Sigmoid colon (tissue), 7 donors: Measurements from ENCODE around the gene OR6Q1. TPM values are rescaled to one million over a fixed set of nuclear protein-coding genes. Genes with fewer than 3 reads are reported as not detected.

Experiments
- DNase-seq: peaks from one replicate; pipeline ENCODE4 v3.0.0-alpha.2; 2019
- H3K27ac ChIP-seq, 4 donors: fragments of 200-600 bp; sonication (generic); one replicate each; pipeline ENCODE4 v1.5.1; 2016 to 2019; ENCODE audit warnings: mild to moderate bottlenecking in 1 of 4
- H3K27me3 ChIP-seq, 3 donors: fragments of 200-600 bp; sonication (generic); one replicate each; pipeline ENCODE4 v1.5.1; 2019; ENCODE audit warnings: mild to moderate bottlenecking in 1 of 3
- H3K36me3 ChIP-seq, 4 donors: fragments of 200-600 bp; sonication (generic); one replicate each; pipeline ENCODE4 v1.5.1; 2016 to 2019
- H3K4me1 ChIP-seq, 4 donors: fragments of 200-600 bp; sonication (generic); one replicate each; pipeline ENCODE4 v1.5.1; 2017 to 2019
- H3K4me3 ChIP-seq, 4 donors: fragments of 200-600 bp; sonication (generic); one replicate each; pipeline ENCODE4 v1.5.1; 2017 to 2019; ENCODE audit warnings: mild to moderate bottlenecking in 2 of 4, moderate library complexity in 1 of 4
- H3K9me3 ChIP-seq, 4 donors: fragments of 200-600 bp in 3 of 4; sonication (generic) in 3 of 4; one replicate each; pipeline versions ENCODE4 v1.5.1 to v1.6.1; 2013 to 2019
- EP300 ChIP-seq, 4 donors: sonication (generic); formaldehyde crosslinking; IDR thresholded peaks; one replicate each; pipeline ENCODE4 v1.6.1; 2017; ENCODE audit warnings: antibody characterized with exemption in 4 of 4
- POLR2A ChIP-seq, 2 donors: fragments of 450-650 bp; IDR thresholded peaks; one replicate each; pipeline ENCODE4 v1.6.1; 2016; ENCODE audit warnings: antibody characterized with exemption in 2 of 2, mild to moderate bottlenecking in 2 of 2, moderate library complexity in 2 of 2
- POLR2AphosphoS5 ChIP-seq, 4 donors: sonication (generic); formaldehyde crosslinking; IDR thresholded peaks; one replicate each; pipeline ENCODE4 v1.6.1; 2017; ENCODE audit warnings: antibody characterized with exemption in 4 of 4
- WGBS, 2 donors: extraction: QIAGEN DNeasy Blood & Tissue Kit; methylation state at CpG; one replicate each; pipeline ENCODE4 v1.1.7; 2013; 5-methylcytosine and 5-hydroxymethylcytosine counted together
- intact Hi-C: fragments of 100-400 bp; cut with DNase I; formaldehyde crosslinking; loops from one replicate; pipeline ENCODE4 v1.15.1; 2023
- polyA plus RNA-seq, 3 donors: library from polyadenylated mRNA; stranded (reverse); fragments of 200-250 nt; gene quantifications; one replicate each; pipeline ENCODE4 v1.2.3, GENCODE V29; 2013
- total RNA-seq, 4 donors: library from RNA; depleted of rRNA; stranded (reverse); fragments of >200 nt; gene quantifications; one replicate each; pipeline ENCODE4 v1.1.0, GENCODE V29; 2016
- TF ChIP-seq, protein P1 (sequence below), 4 experiments: fragments of 450-650 bp in 3 of 4; fragments of 200-600 bp in 1 of 4; IDR thresholded peaks; one replicate each; pipeline ENCODE4 v1.5.1; 2016 to 2019; ENCODE audit warnings: antibody characterized with exemption in 4 of 4, mild to moderate bottlenecking in 3 of 4, moderate library complexity in 2 of 4
- donor health status: healthy with polysubstance abuse.
- donor health status: Bipolar disorder and iron deficiency.
- donor health status: healthy.

OR6Q1 gene
- total and polyA plus RNA-seq, 7 donors, result not detected

DNA sequence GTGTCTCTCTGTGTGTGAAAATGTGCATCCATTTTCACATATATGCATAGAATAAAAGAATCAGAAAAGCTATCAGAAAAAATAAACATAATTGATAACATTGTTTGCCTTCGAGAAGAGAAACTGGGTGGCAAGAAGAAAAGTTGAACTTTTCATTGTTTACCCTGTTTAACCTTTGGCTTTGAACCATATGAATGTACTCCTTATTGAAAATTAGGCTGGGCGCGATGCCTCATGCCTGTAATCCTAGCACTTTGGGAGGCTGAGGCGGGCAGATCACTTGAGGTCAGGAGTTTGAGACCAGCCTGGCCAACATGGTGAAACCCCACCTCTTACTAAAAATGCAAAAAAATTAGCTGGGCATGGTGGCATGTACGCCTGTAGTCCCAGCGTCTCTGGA lies 19.0 kb upstream of the OR6Q1 start:
- intact Hi-C loops, result no loop called here
- H3K9me3 ChIP-seq, result no peaks in the 10 kb centered on the region
- TF ChIP-seq EP300 (IDR thresholded peaks at IDR 0.05), result no peak
- no peak for TF ChIP-seq POLR2A (IDR thresholded peaks at IDR 0.05)
- TF ChIP-seq, protein P1, sequence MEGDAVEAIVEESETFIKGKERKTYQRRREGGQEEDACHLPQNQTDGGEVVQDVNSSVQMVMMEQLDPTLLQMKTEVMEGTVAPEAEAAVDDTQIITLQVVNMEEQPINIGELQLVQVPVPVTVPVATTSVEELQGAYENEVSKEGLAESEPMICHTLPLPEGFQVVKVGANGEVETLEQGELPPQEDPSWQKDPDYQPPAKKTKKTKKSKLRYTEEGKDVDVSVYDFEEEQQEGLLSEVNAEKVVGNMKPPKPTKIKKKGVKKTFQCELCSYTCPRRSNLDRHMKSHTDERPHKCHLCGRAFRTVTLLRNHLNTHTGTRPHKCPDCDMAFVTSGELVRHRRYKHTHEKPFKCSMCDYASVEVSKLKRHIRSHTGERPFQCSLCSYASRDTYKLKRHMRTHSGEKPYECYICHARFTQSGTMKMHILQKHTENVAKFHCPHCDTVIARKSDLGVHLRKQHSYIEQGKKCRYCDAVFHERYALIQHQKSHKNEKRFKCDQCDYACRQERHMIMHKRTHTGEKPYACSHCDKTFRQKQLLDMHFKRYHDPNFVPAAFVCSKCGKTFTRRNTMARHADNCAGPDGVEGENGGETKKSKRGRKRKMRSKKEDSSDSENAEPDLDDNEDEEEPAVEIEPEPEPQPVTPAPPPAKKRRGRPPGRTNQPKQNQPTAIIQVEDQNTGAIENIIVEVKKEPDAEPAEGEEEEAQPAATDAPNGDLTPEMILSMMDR (IDR thresholded peaks at IDR 0.05), result no peak
- TF ChIP-seq POLR2AphosphoS5 (IDR thresholded peaks at IDR 0.05), result no peak
- no peak overlapping the region for H3K27ac ChIP-seq
- H3K27me3 ChIP-seq, result no peaks in the 10 kb centered on the region
- DNase-seq, result peak; percentile 29
- H3K4me3 ChIP-seq, result no peak overlapping the region
- 73% methylated on average over 6 of the region's 6 CpGs for WGBS, 2 donors
- no peaks in the 10 kb centered on the region for H3K4me1 ChIP-seq
- no peaks in the 10 kb centered on the region for H3K36me3 ChIP-seq

DNA sequence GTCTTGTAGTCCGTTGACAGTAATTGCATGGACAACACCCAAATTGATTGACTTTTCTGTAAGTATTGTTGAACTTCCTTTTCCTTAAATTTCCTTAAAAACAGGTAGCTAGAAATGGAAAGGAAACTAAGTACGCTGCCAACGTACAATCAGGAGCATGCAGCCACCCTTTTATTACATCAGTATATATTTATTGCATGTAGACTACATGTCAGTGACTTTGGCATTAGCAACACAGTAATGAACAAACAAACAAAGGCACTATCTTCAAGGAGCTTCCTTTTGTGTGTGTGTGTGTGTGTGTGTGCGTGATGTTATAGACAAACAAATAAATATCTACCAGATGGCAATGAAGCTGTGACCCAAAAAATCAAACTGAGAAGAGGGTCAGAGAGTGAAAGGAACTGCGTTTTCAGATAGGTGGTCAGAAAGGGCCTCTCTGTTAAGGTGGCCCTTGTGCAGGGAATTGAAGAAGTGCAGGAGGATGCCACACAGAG lies 7.3 kb upstream of the OR6Q1 start, which contains the start of gene OR9Q1:
Gene OR9Q1 (plus strand): TSS at position 447 of the 497 bp plus-strand sequence. CDS start 155,564 bp downstream, outside the sequence.
- TF ChIP-seq POLR2AphosphoS5 (IDR thresholded peaks at IDR 0.05), result no peak
- TF ChIP-seq POLR2A (IDR thresholded peaks at IDR 0.05), result no peak
- no peak for TF ChIP-seq EP300 (IDR thresholded peaks at IDR 0.05)
- TF ChIP-seq, protein P1 (IDR thresholded peaks at IDR 0.05), result no peak
- DNase-seq, result no peak
- H3K27ac ChIP-seq, result peak within 1 kb of the TSS in 3 of 4 donors; percentile 9 to 49 (median 12)
- intact Hi-C loops, result no loop called here
- H3K9me3 ChIP-seq, result no peaks in the 10 kb centered on the region
- 29 to 42% methylated on average over 5 of the region's 5 CpGs for WGBS, 2 donors
- peaks cover 0 to 6% (median 2%) of the 10 kb centered on the region in 4 donors for H3K4me1 ChIP-seq
- no peaks in the 10 kb centered on the region for H3K36me3 ChIP-seq
- no peaks in the 10 kb centered on the region for H3K27me3 ChIP-seq
- no peak within 1 kb of the TSS for H3K4me3 ChIP-seq

DNA sequence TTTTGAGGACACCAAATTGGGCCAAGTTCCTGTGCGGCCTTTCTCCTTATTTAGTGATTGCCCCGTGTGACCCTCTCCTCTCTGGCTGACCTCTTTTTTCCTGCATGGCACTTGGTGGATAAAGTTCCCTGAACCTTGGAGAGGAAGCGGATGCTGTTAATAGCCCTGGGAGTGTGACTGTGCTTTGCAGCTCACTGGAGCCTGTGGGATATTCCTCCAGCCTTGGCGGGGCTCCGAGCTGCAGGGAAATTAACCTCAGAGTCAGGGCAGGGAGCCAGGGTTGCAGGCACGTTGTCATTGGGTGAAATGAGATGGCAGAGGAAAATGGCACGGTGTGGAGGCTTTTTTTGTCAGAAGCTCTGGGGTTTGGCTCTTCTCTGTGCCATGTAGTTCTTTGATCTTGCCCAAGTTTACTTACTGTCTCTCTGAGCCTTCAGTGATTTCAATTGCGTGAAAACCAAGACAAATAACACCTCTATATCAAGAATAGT lies 6.1 kb upstream of the OR6Q1 start:
- no peak for TF ChIP-seq POLR2A (IDR thresholded peaks at IDR 0.05)
- peak in 2 of 4 donors; percentile 28 to 36 for TF ChIP-seq POLR2AphosphoS5 (IDR thresholded peaks at IDR 0.05)
- TF ChIP-seq, protein P1 (IDR thresholded peaks at IDR 0.05), result no peak
- no peak for TF ChIP-seq EP300 (IDR thresholded peaks at IDR 0.05)
- intact Hi-C loops, result no loop called here

DNA sequence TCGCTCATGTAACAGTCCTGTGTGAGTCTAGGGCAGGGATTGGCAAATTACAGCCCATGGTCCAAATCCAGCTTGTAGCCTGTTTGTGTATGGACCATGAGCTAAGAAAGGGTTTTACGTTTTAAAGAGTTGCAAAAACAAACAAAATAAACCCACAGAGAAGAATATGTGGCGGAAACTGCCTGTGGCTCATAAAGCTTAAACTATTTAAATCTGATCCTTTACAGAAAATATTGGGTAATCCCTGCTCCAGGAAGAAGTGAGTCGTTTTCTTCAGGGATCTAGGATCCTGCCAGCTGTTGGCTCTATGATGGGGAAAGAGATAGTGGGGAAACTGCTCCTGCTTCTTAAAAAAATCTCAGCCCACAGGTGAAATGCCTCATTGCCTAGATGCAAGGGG lies 3.4 kb upstream of the OR6Q1 start:
- Histone ChIP-seq H3K36me3 (no peaks in the 10 kb centered on the region), H3K9me3 (no peaks in the 10 kb centered on the region), H3K27me3 (no peaks in the 10 kb centered on the region), H3K4me3 (no peak overlapping the region), H3K4me1 (peaks cover 0 to 16% (median 10%) of the 10 kb centered on the region in 4 donors), H3K27ac (no peak overlapping the region)
- intact Hi-C loops, result no loop called here
- no peak for DNase-seq
- 59 to 61% methylated on average over 4 of the region's 4 CpGs for WGBS, 2 donors
- TF ChIP-seq, protein P1 (IDR thresholded peaks at IDR 0.05), result no peak
- TF ChIP-seq EP300 (IDR thresholded peaks at IDR 0.05) (no peak), POLR2A (IDR thresholded peaks at IDR 0.05) (no peak), POLR2AphosphoS5 (IDR thresholded peaks at IDR 0.05) (no peak)

More for the DNA sequence above, 6.1 kb upstream of the OR6Q1 start:
- H3K4me1 ChIP-seq, result peaks cover 0 to 16% (median 10%) of the 10 kb centered on the region in 4 donors
- H3K27ac ChIP-seq, result peak overlapping the region in 2 of 4 donors; percentile 12 to 49
- H3K9me3 ChIP-seq, result no peaks in the 10 kb centered on the region
- WGBS, 2 donors, result 6 to 35% methylated on average over 8 of the region's 8 CpGs
- no peaks in the 10 kb centered on the region for H3K27me3 ChIP-seq
- H3K36me3 ChIP-seq, result no peaks in the 10 kb centered on the region
- DNase-seq, result no peak
- no peak overlapping the region for H3K4me3 ChIP-seq
